GM11168 (cell line): Measurements from ENCODE around the gene PF4V1.

Source experiments
- in situ Hi-C: fragments of 300-500 bp; cut with MboI; formaldehyde crosslinking; loops from one replicate; pipeline ENCODE4 v1.12.0; 2022; ENCODE audit warnings: low sequenced_read_pairs; ENCODE audit not compliant: unreplicated experiment

PF4V1 gene, protein sequence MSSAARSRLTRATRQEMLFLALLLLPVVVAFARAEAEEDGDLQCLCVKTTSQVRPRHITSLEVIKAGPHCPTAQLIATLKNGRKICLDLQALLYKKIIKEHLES

DNA sequence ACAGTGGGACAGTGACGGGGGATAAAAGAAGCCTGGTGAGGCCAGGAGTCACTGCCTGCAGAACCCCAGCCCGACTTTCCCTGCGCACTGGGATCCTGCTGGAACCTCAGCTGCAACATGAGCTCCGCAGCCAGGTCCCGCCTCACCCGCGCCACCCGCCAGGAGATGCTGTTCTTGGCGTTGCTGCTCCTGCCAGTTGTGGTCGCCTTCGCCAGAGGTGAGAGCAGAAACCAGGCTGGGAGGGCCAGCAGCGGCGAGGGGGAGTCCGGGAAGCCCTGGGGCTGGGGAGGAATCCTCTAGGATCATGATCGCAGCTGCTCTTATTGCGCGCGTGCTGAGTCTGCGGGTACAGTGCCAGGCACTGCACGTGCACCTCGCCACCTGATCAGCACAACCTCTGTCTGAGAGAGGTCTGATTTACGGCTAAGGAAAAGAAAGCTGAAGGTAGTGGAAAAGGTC is at the start of gene PF4V1:
Gene PF4V1 (plus strand): TSS at position 51 of the 459 bp plus-strand sequence. CDS start 67 bp downstream, at position 118.
- in situ Hi-C loops, result no loop called here

DNA sequence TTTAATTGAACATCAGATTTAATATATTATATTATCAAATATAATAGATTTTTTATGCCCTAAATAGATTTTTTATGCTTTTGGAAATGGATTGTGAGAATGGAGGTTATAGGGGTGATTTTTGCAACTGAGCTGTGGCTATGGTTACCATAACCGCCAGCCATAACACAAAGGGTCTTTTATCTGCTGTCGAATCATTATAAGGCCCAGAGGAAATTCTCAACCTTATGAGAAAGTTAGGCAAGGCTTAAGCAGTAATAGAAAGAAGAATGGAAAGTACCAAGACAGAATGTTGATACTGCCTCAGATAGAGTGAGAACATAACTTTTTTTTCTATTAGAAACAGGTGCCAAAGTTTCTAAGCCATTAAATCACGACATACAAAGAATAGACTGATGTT is 42.9 kb upstream of the PF4V1 start:
- in situ Hi-C loops, result no loop called here

DNA sequence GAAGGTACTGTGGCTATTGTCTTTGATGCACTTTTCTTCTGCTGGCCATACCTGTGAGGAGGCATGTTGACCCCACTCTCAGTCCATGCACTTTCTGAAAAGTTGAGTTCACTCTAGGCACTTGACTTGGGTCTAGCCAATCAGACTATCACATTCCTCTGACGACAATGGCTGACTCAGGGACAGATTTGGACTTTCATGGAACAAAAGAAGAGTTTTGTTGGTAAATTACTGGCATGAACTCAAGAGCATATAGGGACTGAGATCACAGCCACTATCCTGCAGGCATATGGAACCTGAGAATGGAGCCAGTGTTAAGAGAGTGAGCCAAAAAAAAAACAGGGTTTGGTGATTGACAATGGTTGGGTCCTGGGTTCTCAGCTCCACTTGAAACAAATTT is 41.3 kb upstream of the PF4V1 start:
- in situ Hi-C loops, result no loop called here

DNA sequence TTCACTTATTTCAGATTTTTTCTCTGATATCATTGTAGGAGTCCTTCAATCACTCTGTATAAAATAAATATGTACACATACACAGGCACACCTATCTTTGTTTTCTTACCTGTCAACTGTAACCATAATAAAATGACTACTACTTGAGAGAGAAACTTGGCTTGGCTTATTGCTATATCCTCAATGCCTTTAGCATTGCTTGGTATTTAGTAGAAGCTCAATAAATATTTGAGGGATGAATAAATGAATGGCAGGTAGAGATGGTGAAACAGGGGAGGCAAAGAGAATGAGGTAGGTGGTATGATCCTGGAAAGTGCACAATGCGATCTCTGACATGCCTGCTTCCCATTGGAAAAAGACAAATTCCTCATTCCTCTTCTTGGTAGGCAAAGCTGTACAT is 38.4 kb upstream of the PF4V1 start:
- in situ Hi-C loops, result no loop called here

DNA sequence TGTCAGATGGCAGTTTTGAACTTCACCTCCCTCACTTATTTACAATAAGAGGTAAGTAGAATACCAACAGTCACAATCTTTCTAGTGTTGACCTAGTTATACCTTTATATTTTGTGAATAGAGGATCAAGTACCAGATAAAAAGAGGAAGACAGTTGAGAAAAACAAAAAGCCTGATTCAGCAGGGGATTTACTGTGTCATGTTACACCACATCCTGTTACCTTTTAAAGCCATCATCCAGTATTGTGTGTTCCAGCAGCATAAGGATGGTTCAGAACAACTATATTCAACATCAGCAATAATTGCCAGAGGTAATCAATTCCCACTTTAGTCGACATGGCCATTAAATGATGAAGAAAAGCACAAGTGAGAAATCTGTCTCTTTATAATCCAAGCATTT is 38.0 kb upstream of the PF4V1 start:
- in situ Hi-C loops, result no loop called here

DNA sequence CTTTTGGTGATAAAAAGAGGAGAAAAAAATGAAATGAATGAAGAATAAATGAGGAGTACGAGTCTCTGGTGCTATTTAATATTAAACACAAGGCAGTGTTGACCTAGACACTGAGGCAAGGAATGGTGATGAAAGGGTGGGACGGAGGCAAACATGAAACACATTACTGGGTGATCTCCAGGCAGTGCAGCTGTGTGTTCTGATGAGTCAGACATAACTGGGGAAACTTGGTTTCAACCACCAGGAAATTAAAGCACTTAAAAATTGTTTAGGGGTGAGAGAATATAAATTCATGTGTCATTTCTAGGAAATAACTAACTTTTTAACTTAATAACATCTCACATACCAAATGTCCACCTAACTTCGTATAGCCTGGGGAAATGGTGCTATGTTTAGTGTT is 36.3 kb upstream of the PF4V1 start:
- in situ Hi-C loops, result no loop called here

DNA sequence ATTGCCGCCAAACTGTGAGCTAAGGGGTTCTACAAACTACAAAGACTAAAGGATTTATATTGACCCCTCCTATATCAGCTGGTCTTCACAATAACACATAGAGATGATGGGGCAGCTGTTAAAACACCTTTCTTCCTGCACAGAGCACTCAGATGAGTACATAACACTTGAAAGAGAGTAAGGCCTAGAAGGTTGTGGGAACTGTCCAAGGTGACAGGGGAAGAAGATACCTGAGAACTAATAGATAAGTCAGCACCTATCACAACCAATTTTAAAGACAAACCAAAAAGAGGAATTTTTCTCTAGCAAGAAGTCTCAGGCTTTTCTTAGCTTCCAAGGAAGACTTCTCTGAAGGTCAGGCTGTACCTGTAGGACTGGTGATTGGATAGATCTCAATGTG is 35.8 kb upstream of the PF4V1 start:
- in situ Hi-C loops, result no loop called here

DNA sequence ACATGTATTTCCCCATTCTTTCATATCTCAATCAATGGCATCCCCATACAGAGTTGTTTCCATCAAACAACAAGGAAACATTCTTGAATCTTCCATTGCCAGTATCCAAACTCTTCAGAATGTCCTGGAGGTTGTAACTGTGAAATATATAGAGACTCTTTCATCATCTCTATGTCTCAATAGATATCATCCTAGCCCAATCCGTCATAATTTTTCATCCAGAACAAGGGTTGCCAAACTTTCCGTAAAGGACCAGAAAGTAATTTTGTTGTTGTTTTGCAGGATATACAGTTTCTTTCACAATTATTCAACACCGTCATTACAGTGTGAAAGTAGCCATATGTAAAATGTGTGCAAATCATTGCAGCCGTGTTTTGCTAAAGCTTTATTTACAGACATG is 31.8 kb upstream of the PF4V1 start:
- in situ Hi-C loops, result no loop called here

DNA sequence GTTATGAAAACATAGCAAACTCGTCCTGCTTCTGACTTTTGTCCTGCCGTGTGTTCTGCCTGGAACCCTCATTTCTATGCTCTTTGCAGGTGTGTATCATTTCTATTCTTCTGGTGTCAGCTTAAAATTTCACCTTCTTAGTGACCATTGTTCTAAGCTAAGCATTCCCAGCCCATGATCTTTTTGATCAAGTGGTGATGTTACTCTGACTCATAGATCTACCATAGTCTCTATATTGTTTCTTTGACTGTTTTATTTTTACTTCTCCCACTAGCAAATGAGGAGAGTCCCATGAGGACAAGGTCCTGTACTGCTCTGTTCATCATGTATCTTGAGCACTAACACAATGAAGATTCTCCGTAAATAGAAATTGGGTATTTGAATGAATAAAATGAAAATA is 30.7 kb upstream of the PF4V1 start:
- in situ Hi-C loops, result no loop called here

DNA sequence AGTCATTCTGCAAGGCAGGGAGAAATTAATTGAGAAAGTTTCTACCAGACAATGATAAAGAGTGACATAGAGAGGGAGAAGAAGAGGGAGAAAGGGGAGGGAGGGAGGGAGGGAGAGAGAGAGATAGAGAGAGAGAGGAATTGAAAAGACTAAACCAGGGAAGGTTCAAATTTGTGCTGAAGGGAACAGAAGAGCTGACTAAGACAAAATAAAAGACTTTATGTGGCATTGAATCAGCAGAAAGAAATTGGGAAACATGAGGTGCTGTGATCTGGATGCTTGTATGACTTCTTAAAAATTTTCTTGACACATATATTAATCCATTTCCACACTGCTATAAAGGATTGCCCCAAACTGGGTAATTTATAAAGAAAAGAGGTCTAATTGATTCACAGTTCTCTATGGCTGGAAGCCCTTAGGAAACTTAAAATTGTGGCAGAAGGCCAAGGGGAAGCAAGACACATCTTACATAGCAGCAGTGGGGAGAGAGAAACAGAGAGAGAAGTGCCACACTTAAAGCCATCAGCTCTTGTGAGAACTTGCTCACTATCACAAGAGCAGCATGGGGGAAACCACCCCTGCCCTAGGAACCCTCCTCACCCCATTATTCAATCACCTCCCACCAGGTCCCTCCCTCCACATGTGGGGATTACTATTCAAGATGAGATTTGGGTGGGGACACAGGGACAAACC is 30.1 kb upstream of the PF4V1 start:
- in situ Hi-C loops, result no loop called here

DNA sequence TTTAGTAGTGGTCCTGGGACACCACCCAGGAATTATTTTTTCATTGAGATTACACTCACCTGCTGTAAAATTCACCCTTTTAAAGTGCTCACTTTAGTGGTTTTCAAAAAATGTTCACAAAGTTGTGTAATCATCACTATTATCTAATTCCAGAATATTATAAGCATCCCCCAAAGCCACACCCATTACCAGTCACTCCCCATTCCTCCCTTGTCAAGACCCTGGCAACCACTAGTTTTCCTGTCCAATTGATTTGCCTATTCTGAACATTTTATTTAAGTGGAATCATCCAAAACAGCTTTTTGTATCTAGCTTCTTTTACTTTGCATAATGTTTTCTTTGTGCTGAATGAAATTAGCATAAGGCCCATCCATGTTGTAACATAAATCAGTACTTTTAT is 29.3 kb upstream of the PF4V1 start:
- in situ Hi-C loops, result no loop called here

DNA sequence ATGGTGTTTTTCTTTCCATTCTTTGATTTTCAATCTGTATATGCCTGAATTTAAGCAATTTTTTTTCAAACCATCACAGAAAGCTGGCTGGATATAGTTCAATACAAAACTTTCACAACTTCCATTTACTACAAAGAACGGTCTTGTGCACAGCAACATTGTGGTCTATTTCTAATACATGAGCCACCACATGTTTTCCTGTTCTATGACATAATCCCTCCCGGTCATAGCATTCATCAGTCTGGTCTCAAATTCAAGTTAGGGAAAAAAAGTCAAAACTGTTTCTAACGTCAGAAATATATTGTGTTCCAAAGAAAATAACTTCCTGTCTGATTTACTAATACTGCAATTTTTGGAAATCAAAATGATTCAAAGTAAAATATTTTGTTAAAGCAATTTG is 24.1 kb upstream of the PF4V1 start:
- in situ Hi-C loops, result no loop called here

DNA sequence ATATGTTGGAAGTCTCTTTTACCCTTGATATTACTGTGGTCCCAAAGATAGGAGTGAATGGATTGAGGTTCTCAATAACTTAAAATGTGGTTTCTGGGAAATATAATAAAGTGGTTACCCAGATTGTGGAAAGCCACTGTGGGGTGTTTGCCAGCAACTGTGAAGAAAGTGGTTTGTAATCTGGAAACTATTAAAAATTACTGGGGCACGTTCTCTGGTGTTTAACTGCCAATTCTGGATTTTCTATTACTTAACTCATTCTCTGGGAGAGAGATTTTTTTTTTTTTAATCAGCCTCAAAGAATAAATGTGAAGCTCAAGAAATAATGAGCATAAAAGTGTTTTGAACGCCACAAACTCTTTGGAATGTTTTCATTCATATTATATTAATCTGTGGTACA is 21.5 kb upstream of the PF4V1 start:
- in situ Hi-C loops, result no loop called here

DNA sequence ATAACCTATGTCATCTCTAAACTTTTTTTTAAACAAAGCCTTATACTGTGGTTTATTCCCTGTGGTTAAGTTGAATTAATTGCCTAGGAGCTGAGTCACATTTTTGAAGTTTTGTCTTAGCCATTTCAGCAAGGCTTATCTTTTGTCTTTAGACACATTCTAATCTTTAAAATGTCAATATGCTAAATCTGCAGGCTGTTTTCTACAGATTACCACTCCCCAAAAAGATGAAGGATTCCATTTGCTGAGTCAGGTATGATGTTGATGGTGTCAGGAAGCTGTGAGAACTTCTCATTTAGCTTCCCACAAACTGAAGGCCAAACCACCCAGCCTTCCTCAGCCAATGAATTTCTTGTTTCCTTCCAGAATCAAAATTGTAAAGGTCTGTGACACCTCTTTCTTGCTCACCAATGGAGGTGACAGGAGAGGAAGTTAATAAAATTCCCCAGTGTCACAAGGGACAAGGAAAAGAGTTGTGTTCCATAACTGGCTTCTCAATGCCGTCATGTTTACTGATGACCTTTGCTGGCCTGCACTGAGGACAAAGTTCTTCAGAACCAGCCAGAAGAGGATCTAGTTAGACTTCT is 20.4 kb upstream of the PF4V1 start:
- in situ Hi-C loops, result no loop called here

DNA sequence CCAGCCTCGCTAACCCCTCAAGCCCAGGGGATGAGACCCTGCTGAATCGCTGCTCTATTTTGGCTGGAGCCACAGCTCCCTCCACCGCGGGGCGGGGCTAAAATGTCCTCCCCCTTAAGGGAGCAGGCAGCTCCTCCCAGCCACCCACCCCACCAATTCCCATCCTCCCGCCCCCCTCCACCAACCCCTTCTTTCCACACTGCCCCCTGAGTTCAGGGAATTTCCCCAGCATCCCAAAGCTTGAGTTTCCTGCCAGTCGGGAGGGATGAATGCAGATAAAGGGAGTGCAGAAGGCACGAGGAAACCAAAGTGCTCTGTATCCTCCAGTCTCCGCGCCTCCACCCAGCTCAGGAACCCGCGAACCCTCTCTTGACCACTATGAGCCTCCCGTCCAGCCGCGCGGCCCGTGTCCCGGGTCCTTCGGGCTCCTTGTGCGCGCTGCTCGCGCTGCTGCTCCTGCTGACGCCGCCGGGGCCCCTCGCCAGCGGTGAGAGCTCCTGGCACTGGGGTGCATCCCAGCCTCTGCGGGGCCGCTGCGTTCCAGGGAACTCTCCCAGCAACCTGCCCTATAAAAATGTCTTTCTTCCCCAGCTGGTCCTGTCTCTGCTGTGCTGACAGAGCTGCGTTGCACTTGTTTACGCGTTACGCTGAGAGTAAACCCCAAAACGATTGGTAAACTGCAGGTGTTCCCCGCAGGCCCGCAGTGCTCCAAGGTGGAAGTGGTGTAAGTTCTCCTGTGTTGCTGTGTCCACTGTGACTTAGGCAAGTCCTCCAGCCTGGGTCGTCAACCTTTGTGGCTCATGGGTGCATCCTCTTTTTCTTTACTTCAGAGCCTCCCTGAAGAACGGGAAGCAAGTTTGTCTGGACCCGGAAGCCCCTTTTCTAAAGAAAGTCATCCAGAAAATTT is 16.5 kb upstream of the PF4V1 start, which contains the start of gene CXCL6:
Gene CXCL6 (plus strand): TSS at position 306 of the 907 bp plus-strand sequence. CDS start 73 bp downstream, at position 379.
- in situ Hi-C loops, result no loop called here

DNA sequence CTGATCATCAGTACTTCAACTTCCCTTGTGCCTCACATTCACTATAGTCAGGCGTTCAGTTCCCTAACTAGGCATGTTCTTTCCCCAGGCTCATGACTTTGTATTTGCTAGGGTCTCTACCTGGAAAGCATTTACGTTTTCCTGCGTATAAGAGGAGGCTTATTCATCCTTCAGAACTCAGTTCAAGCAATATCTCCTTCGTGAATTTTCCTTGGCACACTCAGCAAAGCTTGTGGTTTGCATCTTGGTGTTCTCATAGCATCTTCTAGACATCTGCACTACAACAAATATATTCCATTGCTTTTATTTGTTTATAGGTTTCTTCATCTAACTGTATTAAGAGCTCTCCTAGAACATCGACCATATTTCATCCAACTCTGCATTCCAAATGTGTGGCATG is 14.0 kb upstream of the PF4V1 start:
- in situ Hi-C loops, result no loop called here

DNA sequence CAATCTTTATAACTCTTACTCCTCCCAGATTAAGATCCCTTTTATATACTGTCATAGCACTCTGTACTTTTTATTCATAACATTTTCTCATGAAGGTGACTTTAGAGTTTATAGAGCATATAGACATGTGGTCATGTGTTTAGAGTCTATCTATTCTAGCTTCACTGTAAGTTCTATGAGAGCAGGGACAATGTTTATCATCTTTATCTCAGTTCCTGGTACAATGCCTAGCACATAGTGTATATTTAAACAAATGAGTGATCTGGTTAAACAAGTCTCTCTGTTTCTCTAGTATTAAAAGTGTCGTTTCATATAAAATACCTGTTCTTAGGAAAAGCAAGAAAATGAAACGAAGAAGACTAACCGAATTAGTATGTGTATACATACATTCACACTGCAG is 13.4 kb upstream of the PF4V1 start:
- in situ Hi-C loops, result no loop called here

DNA sequence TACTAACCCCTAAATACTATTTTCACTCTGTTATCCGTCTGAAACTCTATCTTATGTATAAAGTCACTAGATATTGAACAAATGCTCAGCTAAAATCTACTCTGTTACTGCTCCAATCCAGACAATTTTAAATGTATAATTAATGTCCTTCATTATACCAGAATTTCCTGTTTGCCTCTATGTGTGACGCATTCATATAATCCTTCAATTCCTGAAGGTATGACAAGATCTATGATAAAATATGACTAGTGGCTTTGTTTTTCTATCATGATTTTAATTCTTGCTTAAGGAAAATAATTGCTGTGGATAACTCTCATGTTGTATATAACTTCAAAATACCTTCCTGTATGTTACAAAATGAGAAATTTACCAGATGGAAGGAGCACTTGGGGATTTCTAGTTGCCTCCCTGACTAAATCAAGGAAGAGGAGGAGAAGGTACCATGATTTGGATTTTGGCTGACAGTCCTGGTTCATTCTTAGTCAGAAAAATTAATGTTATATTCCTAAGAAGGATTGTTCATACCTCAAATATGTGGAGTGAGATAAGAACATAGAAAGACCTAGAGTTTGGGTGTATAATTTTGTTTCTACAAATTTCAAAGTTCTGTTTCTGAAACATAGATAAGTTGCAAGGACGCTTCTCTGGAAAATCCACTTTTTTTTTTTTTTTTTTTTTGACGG is 11.7 kb upstream of the PF4V1 start:
- in situ Hi-C loops, result no loop called here

DNA sequence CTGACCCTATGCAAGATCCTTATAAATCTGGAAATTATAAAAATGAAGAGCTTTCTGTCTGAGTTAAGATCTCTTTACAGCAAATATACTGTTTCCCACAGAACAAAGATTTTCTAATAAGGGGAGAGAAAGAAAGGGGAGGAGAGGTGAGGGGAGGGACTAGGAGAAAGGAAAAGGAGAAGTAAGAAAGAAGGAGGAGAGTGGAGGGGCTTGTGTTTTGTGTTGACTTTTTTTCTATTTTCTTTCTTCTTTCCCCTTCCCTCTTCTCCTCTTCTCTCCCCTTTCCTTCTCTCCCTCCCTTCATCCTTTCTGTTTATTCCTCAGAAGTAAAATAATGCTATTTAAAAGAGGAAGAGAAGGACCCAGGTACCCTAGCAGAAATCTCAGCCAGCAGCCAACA is 10.4 kb upstream of the PF4V1 start:
- in situ Hi-C loops, result no loop called here

DNA sequence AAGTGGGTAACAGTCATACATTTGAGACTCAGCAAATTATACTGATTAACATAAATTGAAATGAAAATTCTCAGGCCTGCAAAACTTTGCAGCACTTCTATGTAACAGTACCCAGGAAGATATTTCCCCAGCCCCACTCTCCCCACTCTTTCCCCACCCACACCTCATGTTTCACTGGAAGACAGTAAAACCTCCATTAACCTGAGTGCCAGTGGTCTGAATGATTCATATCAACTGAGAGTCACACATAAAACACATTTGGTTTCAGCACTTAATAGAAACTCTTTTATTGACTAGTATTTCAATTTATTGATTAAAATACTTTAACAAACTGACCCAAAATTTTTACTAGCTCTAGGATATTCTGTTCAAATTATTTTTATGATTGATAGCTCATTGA is 9.7 kb upstream of the PF4V1 start:
- in situ Hi-C loops, result no loop called here
